ENCODE measurements around the gene TBC1D2B.

Gene TBC1D2B

GRCh38 chr15:78080088-78080460, 2.6 kb upstream of the TBC1D2B start:
- peaks cover 6% of the 10 kb centered on the region; the same call in 1 of the 2 replicates for H3K79me2 ChIP-seq (ENCODE audit: insufficient read depth, low read length)
- no peaks in the 10 kb centered on the region for H3K9me2 ChIP-seq (replicated peaks; ENCODE audit: insufficient read depth, low read length)
- no peak overlapping the region for H3K4me3 ChIP-seq (ENCODE audit: insufficient read depth, low read length, poor library complexity, severe bottlenecking)
- no peaks in the 10 kb centered on the region for H3K36me3 ChIP-seq (ENCODE audit: low read length)
- H2AFZ ChIP-seq (ENCODE audit: low read depth, low read length, severe bottlenecking), result no peak overlapping the region
- TF ChIP-seq EZH2phosphoT487 (conservative IDR thresholded peaks at IDR 0.05; ENCODE audit: low read length) (no peak), CTCF (IDR thresholded peaks at IDR 0.05; ENCODE audit: insufficient read depth, low read length, poor library complexity, severe bottlenecking) (no peak)
- no peak overlapping the region for H3K4me2 ChIP-seq (ENCODE audit: low read depth, low read length, poor library complexity, severe bottlenecking)
- H3K9ac ChIP-seq (ENCODE audit: low read length), result no peak overlapping the region
- no peaks in the 10 kb centered on the region for H3F3A ChIP-seq (ENCODE audit: insufficient read depth)
- H3K27ac ChIP-seq (ENCODE audit: low read depth, low read length), result no peak overlapping the region
- H4K20me1 ChIP-seq (ENCODE audit: low read depth, low read length), result no peaks in the 10 kb centered on the region
- H3K9me3 ChIP-seq (ENCODE audit: insufficient read depth, low read length), result no peaks in the 10 kb centered on the region
- H3K27me3 ChIP-seq (ENCODE audit: low read length), result no peaks in the 10 kb centered on the region

GRCh38 chr15:78079298-78080087, 2.0 kb upstream of the TBC1D2B start:
- H2AFZ ChIP-seq (ENCODE audit: low read depth, low read length, severe bottlenecking), result no peak overlapping the region
- H4K20me1 ChIP-seq (ENCODE audit: low read depth, low read length), result no peaks in the 10 kb centered on the region
- no peaks in the 10 kb centered on the region for H3K36me3 ChIP-seq (ENCODE audit: low read length)
- TF ChIP-seq CTCF (IDR thresholded peaks at IDR 0.05; ENCODE audit: insufficient read depth, low read length, poor library complexity, severe bottlenecking), result no peak
- TF ChIP-seq EZH2phosphoT487 (conservative IDR thresholded peaks at IDR 0.05; ENCODE audit: low read length), result no peak
- H3F3A ChIP-seq (ENCODE audit: insufficient read depth), result no peaks in the 10 kb centered on the region
- H3K27ac ChIP-seq (ENCODE audit: low read depth, low read length), result no peak overlapping the region
- H3K4me2 ChIP-seq (ENCODE audit: low read depth, low read length, poor library complexity, severe bottlenecking), result no peak overlapping the region
- no peaks in the 10 kb centered on the region for H3K9me2 ChIP-seq (replicated peaks; ENCODE audit: insufficient read depth, low read length)
- no peaks in the 10 kb centered on the region for H3K27me3 ChIP-seq (ENCODE audit: low read length)
- no peak overlapping the region for H3K9ac ChIP-seq (ENCODE audit: low read length)
- H3K9me3 ChIP-seq (ENCODE audit: insufficient read depth, low read length), result no peaks in the 10 kb centered on the region
- no peak overlapping the region for H3K4me3 ChIP-seq (ENCODE audit: insufficient read depth, low read length, poor library complexity, severe bottlenecking)
- H3K79me2 ChIP-seq (ENCODE audit: insufficient read depth, low read length), result peaks cover 6% of the 10 kb centered on the region; the same call in 1 of the 2 replicates

GRCh38 chr15:78077871-78078210, 330 bp upstream of the TBC1D2B start:
- Histone ChIP-seq H3K4me2 (ENCODE audit: low read depth, low read length, poor library complexity, severe bottlenecking) (peak overlapping the region; percentile 61), H3K79me2 (ENCODE audit: insufficient read depth, low read length) (peaks cover 6% of the 10 kb centered on the region; the same call in 1 of the 2 replicates), H3K4me3 (ENCODE audit: insufficient read depth, low read length, poor library complexity, severe bottlenecking) (peak overlapping the region; percentile 52), H3K9ac (ENCODE audit: low read length) (peak overlapping the region; percentile 43), H2AFZ (ENCODE audit: low read depth, low read length, severe bottlenecking) (peak overlapping the region; percentile 88), H3F3A (ENCODE audit: insufficient read depth) (no peaks in the 10 kb centered on the region), H3K27ac (ENCODE audit: low read depth, low read length) (no peak overlapping the region), H3K36me3 (ENCODE audit: low read length) (no peaks in the 10 kb centered on the region), H3K27me3 (ENCODE audit: low read length) (no peaks in the 10 kb centered on the region), H3K9me3 (ENCODE audit: insufficient read depth, low read length) (no peaks in the 10 kb centered on the region), H4K20me1 (ENCODE audit: low read depth, low read length) (no peaks in the 10 kb centered on the region), H3K9me2 (replicated peaks; ENCODE audit: insufficient read depth, low read length) (no peaks in the 10 kb centered on the region)
- TF ChIP-seq EZH2phosphoT487 (conservative IDR thresholded peaks at IDR 0.05; ENCODE audit: low read length) (no peak), CTCF (IDR thresholded peaks at IDR 0.05; ENCODE audit: insufficient read depth, low read length, poor library complexity, severe bottlenecking) (no peak)

Measured in SU-DHL-6 (cell line).